Measurements from ENCODE around the gene NOP9.

GRCh38 chr14:24269910-24270536 is 29.6 kb upstream of the NOP9 start:
- TF ChIP-seq GATA2 (IDR thresholded peaks at IDR 0.05; ENCODE audit: low read depth, low read length) (no peak), GATA3 (IDR thresholded peaks at IDR 0.05; ENCODE audit: low read depth, low read length) (no peak)
